GM23338 (cell line): ENCODE data around the gene CCNF. TPM values are rescaled to one million over a fixed set of nuclear protein-coding genes. Genes with fewer than 3 reads are reported as not detected.
A peak's percentile ranks its signal among the peaks of the same experiment; 100 is the strongest.

Experiments used
- ATAC-seq: fragments of 200-7000 bp; cut with Tn5 transposase; 3 replicates; pipeline ENCODE4 v1.9.1; 2020
- DNase-seq: peaks from one replicate; pipeline ENCODE4 v3.0.0-alpha.2; 2015; ENCODE audit warnings: low spot score
- H2AFZ ChIP-seq: fragments of 200-600 bp; sonication (generic); 2 replicates; pipeline ENCODE4 v1.8.0; 2016; ENCODE audit warnings: antibody characterized with exemption, mild to moderate bottlenecking, moderate library complexity
- H3F3A ChIP-seq: fragments of 200-600 bp; sonication (generic); replicated peaks from 2 replicates; pipeline ENCODE4 v1.8.0; 2017; ENCODE audit warnings: antibody characterized with exemption, mixed run types, low read depth
- H3K27ac ChIP-seq: fragments of 200-600 bp; sonication (generic); 2 replicates; pipeline ENCODE4 v1.6.1; 2016; ENCODE audit warnings: low read depth
- H3K27me3 ChIP-seq: fragments of 200-600 bp; sonication (generic); 2 replicates; pipeline ENCODE4 v1.8.0; 2016; ENCODE audit warnings: mild to moderate bottlenecking, mixed run types, moderate library complexity; ENCODE audit not compliant: insufficient read depth
- H3K36me3 ChIP-seq: fragments of 200-600 bp; sonication (generic); 2 replicates; pipeline ENCODE4 v1.8.0; 2016; ENCODE audit warnings: mild to moderate bottlenecking; ENCODE audit not compliant: insufficient read depth
- H3K4me1 ChIP-seq: fragments of 200-600 bp; sonication (generic); 2 replicates; pipeline ENCODE4 v1.8.0; 2016; ENCODE audit warnings: mild to moderate bottlenecking, moderate library complexity; ENCODE audit not compliant: insufficient read depth
- H3K4me2 ChIP-seq: fragments of 200-600 bp; sonication (generic); 2 replicates; pipeline ENCODE4 v1.7.1; 2017; ENCODE audit warnings: mixed run types
- H3K4me3 ChIP-seq: fragments of 200-600 bp; sonication (generic); 2 replicates; pipeline ENCODE4 v1.6.1; 2016; ENCODE audit warnings: mixed run types
- H3K79me2 ChIP-seq: fragments of 200-600 bp; sonication (generic); replicated peaks from 2 replicates; pipeline ENCODE4 v1.8.0; 2017; ENCODE audit warnings: mild to moderate bottlenecking; ENCODE audit not compliant: insufficient read depth
- H3K9me2 ChIP-seq: fragments of 200-600 bp; sonication (generic); 2 replicates; pipeline ENCODE4 v1.8.0; 2017; ENCODE audit not compliant: insufficient read depth
- H4K20me1 ChIP-seq: fragments of 200-600 bp; sonication (generic); replicated peaks from 2 replicates; pipeline ENCODE4 v1.8.0; 2017; ENCODE audit warnings: mild to moderate bottlenecking; ENCODE audit not compliant: insufficient read depth
- H3K27ac Mint-ChIP-seq: 2 replicates; pipeline ENCODE4 v1.8.0; 2020; ENCODE audit warnings: inconsistent platforms, mild to moderate bottlenecking, moderate library complexity, mixed read lengths
- H3K27me3 Mint-ChIP-seq: 3 replicates; pipeline ENCODE4 v1.8.0; 2022; ENCODE audit warnings: low read depth, mild to moderate bottlenecking, moderate library complexity, mixed read lengths, inconsistent platforms; ENCODE audit not compliant: insufficient read depth, poor library complexity
- H3K36me3 Mint-ChIP-seq: 3 replicates; pipeline ENCODE4 v1.8.0; 2021; ENCODE audit warnings: low read depth, mild to moderate bottlenecking, inconsistent platforms, moderate library complexity, mixed read lengths
- H3K4me1 Mint-ChIP-seq: 3 replicates; pipeline ENCODE4 v1.8.0; 2020; ENCODE audit warnings: mild to moderate bottlenecking, inconsistent platforms, mixed read lengths
- H3K4me3 Mint-ChIP-seq: 3 replicates; pipeline ENCODE4 v1.8.0; 2021; ENCODE audit warnings: moderate library complexity, mild to moderate bottlenecking, inconsistent platforms, mixed read lengths
- H3K9me3 Mint-ChIP-seq: 3 replicates; pipeline ENCODE4 v1.8.0; 2020; ENCODE audit warnings: moderate library complexity, mild to moderate bottlenecking, inconsistent platforms, mixed read lengths
- CREB1 ChIP-seq: fragments of 250-450 bp; sonication (Bioruptor Pico); IDR thresholded peaks from 2 replicates; pipeline ENCODE4 v1.5.0; 2020; ENCODE audit warnings: low read depth, mild to moderate bottlenecking, moderate library complexity
- EZH2 ChIP-seq: fragments of 200-600 bp; sonication (generic); IDR thresholded peaks from one replicate; pipeline ENCODE4 v1.8.0; 2017; ENCODE audit warnings: antibody characterized with exemption, mild to moderate bottlenecking, low read depth; ENCODE audit not compliant: unreplicated experiment
- EZH2phosphoT487 ChIP-seq: fragments of 200-600 bp; sonication (generic); IDR thresholded peaks from one replicate; pipeline ENCODE4 v1.8.1; 2018; ENCODE audit warnings: antibody characterized with exemption; ENCODE audit not compliant: unreplicated experiment
- JUNB ChIP-seq: IDR thresholded peaks from one replicate; pipeline ENCODE4 v1.6.1; 2016; ENCODE audit warnings: antibody characterized with exemption; ENCODE audit not compliant: unreplicated experiment
- NANOG ChIP-seq: IDR thresholded peaks from 2 replicates; pipeline ENCODE4 v1.6.1; 2016; ENCODE audit warnings: antibody characterized with exemption, borderline replicate concordance
- POLR2AphosphoS5 ChIP-seq: IDR thresholded peaks from 2 replicates; pipeline ENCODE4 v1.6.1; 2016; ENCODE audit warnings: antibody characterized with exemption, low read depth
- STAT1 ChIP-seq: IDR thresholded peaks from one replicate; pipeline ENCODE4 v1.6.1; 2016; ENCODE audit warnings: antibody characterized with exemption; ENCODE audit not compliant: unreplicated experiment
- ZNF114 ChIP-seq: fragments of 250-450 bp; sonication (Bioruptor Pico); IDR thresholded peaks from 2 replicates; pipeline ENCODE4 v1.5.0; 2020; ENCODE audit warnings: mild to moderate bottlenecking, moderate library complexity
- ZNF331 ChIP-seq: fragments of 250-450 bp; sonication (Bioruptor Pico); IDR thresholded peaks from 2 replicates; pipeline ENCODE4 v1.5.0; 2020; ENCODE audit warnings: low read depth, mild to moderate bottlenecking, moderate library complexity
- polyA plus RNA-seq: library from polyadenylated mRNA; unstranded; fragments of >200 nt; fragmentation: Nextera tagmentation; extraction: Ambion mirVana; gene quantifications from 2 replicates; pipeline ENCODE4 v1.2.1, GENCODE V29; 2016
- total RNA-seq: library from RNA; depleted of rRNA; stranded (reverse); fragments of >200 nt; shearing (Covaris generic); gene quantifications from 2 replicates; pipeline ENCODE4 v1.2.3, GENCODE V29; 2014
- TF ChIP-seq, protein P1 (sequence below): IDR thresholded peaks from 2 replicates; pipeline ENCODE4 v1.6.1; 2016; ENCODE audit warnings: antibody characterized with exemption
- TF ChIP-seq, protein P2 (sequence below): IDR thresholded peaks from one replicate; pipeline ENCODE4 v1.6.1; 2018; ENCODE audit warnings: antibody characterized with exemption; ENCODE audit not compliant: unreplicated experiment
- TF ChIP-seq, protein P3 (sequence below), 2 experiments: fragments of 200-600 bp in 1 of 2; sonication (generic) in 1 of 2; conservative IDR thresholded peaks; 2 replicates each; pipeline versions ENCODE4 v1.5.1 to v1.6.1; 2016 to 2017; ENCODE audit warnings: antibody characterized with exemption in 2 of 2, low read depth in 2 of 2, mild to moderate bottlenecking in 2 of 2, moderate library complexity in 1 of 2
- TF ChIP-seq, protein P4 (sequence below): fragments of 250-450 bp; sonication (Bioruptor Pico); IDR thresholded peaks from 2 replicates; pipeline ENCODE4 v1.5.0; 2020; ENCODE audit warnings: mild to moderate bottlenecking, moderate library complexity

The CCNF gene
- total and polyA plus RNA-seq, 2 experiments from 2014 or later: 21.2 to 54.2 TPM

DNA sequence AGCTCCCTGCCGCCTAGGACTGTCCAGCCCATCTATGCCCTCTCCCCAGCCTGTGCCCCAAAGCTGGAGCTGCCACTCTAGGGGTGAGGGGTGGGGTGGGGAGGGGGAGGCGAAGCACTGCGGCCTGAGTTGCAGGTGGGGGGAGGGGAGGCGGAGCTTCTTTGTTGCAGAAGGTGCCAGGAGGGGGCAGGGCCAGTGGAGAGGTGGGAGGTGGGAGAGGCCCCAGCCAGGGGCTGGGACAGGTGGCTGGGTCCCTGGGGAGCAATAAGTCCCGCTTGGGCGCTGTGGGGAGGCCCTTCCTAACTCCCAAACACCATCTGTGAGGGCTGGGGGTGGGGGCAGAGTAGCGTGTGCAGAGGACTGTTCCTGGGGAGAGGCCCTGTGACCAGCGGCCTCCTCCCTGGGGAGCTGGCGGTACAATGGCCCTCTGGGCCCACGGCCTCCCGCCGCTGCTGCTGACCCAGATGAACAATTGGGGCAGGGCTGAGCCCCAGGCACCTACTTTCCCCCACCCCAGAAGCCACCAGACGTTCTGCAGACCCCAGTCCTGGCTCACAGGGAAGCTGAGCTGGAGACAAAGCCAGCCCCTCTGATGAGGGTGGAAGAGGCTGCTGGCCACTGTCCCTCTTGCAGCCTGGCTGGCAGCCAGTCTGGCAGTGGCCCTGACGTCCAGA, 39.6 kb downstream of the CCNF start:
- Histone ChIP-seq H3K4me2 (peak overlapping the region; percentile 95), H3K4me1 (peaks cover 15% of the 10 kb centered on the region), H3K79me2 (no peaks in the 10 kb centered on the region), H3K4me3 (peak overlapping the region; percentile 71), H3K27ac (no peak overlapping the region), H3K9me2 (no peaks in the 10 kb centered on the region), H4K20me1 (no peaks in the 10 kb centered on the region; the same call in 1 of the 2 replicates), H3K36me3 (no peaks in the 10 kb centered on the region), H3F3A (peaks cover 28% of the 10 kb centered on the region), H2AFZ (no peak overlapping the region; the same call in 1 of the 2 replicates), H3K27me3 (peaks cover 58% of the 10 kb centered on the region)
- peaks cover 18% of the 10 kb centered on the region for H3K4me1 Mint-ChIP-seq
- DNase-seq (peak; percentile 42), ATAC-seq (peak; percentile 1)
- TF ChIP-seq, protein P1, sequence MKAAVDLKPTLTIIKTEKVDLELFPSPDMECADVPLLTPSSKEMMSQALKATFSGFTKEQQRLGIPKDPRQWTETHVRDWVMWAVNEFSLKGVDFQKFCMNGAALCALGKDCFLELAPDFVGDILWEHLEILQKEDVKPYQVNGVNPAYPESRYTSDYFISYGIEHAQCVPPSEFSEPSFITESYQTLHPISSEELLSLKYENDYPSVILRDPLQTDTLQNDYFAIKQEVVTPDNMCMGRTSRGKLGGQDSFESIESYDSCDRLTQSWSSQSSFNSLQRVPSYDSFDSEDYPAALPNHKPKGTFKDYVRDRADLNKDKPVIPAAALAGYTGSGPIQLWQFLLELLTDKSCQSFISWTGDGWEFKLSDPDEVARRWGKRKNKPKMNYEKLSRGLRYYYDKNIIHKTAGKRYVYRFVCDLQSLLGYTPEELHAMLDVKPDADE: no peak
- no peak for TF ChIP-seq EZH2phosphoT487
- no peak for TF ChIP-seq EZH2
- TF ChIP-seq JUNB: no peak
- no peak for TF ChIP-seq STAT1
- TF ChIP-seq, protein P2, sequence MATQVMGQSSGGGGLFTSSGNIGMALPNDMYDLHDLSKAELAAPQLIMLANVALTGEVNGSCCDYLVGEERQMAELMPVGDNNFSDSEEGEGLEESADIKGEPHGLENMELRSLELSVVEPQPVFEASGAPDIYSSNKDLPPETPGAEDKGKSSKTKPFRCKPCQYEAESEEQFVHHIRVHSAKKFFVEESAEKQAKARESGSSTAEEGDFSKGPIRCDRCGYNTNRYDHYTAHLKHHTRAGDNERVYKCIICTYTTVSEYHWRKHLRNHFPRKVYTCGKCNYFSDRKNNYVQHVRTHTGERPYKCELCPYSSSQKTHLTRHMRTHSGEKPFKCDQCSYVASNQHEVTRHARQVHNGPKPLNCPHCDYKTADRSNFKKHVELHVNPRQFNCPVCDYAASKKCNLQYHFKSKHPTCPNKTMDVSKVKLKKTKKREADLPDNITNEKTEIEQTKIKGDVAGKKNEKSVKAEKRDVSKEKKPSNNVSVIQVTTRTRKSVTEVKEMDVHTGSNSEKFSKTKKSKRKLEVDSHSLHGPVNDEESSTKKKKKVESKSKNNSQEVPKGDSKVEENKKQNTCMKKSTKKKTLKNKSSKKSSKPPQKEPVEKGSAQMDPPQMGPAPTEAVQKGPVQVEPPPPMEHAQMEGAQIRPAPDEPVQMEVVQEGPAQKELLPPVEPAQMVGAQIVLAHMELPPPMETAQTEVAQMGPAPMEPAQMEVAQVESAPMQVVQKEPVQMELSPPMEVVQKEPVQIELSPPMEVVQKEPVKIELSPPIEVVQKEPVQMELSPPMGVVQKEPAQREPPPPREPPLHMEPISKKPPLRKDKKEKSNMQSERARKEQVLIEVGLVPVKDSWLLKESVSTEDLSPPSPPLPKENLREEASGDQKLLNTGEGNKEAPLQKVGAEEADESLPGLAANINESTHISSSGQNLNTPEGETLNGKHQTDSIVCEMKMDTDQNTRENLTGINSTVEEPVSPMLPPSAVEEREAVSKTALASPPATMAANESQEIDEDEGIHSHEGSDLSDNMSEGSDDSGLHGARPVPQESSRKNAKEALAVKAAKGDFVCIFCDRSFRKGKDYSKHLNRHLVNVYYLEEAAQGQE: no peak
- TF ChIP-seq, protein P3, sequence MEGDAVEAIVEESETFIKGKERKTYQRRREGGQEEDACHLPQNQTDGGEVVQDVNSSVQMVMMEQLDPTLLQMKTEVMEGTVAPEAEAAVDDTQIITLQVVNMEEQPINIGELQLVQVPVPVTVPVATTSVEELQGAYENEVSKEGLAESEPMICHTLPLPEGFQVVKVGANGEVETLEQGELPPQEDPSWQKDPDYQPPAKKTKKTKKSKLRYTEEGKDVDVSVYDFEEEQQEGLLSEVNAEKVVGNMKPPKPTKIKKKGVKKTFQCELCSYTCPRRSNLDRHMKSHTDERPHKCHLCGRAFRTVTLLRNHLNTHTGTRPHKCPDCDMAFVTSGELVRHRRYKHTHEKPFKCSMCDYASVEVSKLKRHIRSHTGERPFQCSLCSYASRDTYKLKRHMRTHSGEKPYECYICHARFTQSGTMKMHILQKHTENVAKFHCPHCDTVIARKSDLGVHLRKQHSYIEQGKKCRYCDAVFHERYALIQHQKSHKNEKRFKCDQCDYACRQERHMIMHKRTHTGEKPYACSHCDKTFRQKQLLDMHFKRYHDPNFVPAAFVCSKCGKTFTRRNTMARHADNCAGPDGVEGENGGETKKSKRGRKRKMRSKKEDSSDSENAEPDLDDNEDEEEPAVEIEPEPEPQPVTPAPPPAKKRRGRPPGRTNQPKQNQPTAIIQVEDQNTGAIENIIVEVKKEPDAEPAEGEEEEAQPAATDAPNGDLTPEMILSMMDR (conservative IDR thresholded peaks at IDR 0.05; ENCODE audit: low read depth in 2 of 2): no peak
- TF ChIP-seq ZNF114 (CRISPR knock-in tag): no peak
- no peak for TF ChIP-seq NANOG
- no peak for TF ChIP-seq ZNF331 (CRISPR knock-in tag)
- no peak for TF ChIP-seq POLR2AphosphoS5
- TF ChIP-seq CREB1 (CRISPR knock-in tag): no peak
- TF ChIP-seq, protein P4, sequence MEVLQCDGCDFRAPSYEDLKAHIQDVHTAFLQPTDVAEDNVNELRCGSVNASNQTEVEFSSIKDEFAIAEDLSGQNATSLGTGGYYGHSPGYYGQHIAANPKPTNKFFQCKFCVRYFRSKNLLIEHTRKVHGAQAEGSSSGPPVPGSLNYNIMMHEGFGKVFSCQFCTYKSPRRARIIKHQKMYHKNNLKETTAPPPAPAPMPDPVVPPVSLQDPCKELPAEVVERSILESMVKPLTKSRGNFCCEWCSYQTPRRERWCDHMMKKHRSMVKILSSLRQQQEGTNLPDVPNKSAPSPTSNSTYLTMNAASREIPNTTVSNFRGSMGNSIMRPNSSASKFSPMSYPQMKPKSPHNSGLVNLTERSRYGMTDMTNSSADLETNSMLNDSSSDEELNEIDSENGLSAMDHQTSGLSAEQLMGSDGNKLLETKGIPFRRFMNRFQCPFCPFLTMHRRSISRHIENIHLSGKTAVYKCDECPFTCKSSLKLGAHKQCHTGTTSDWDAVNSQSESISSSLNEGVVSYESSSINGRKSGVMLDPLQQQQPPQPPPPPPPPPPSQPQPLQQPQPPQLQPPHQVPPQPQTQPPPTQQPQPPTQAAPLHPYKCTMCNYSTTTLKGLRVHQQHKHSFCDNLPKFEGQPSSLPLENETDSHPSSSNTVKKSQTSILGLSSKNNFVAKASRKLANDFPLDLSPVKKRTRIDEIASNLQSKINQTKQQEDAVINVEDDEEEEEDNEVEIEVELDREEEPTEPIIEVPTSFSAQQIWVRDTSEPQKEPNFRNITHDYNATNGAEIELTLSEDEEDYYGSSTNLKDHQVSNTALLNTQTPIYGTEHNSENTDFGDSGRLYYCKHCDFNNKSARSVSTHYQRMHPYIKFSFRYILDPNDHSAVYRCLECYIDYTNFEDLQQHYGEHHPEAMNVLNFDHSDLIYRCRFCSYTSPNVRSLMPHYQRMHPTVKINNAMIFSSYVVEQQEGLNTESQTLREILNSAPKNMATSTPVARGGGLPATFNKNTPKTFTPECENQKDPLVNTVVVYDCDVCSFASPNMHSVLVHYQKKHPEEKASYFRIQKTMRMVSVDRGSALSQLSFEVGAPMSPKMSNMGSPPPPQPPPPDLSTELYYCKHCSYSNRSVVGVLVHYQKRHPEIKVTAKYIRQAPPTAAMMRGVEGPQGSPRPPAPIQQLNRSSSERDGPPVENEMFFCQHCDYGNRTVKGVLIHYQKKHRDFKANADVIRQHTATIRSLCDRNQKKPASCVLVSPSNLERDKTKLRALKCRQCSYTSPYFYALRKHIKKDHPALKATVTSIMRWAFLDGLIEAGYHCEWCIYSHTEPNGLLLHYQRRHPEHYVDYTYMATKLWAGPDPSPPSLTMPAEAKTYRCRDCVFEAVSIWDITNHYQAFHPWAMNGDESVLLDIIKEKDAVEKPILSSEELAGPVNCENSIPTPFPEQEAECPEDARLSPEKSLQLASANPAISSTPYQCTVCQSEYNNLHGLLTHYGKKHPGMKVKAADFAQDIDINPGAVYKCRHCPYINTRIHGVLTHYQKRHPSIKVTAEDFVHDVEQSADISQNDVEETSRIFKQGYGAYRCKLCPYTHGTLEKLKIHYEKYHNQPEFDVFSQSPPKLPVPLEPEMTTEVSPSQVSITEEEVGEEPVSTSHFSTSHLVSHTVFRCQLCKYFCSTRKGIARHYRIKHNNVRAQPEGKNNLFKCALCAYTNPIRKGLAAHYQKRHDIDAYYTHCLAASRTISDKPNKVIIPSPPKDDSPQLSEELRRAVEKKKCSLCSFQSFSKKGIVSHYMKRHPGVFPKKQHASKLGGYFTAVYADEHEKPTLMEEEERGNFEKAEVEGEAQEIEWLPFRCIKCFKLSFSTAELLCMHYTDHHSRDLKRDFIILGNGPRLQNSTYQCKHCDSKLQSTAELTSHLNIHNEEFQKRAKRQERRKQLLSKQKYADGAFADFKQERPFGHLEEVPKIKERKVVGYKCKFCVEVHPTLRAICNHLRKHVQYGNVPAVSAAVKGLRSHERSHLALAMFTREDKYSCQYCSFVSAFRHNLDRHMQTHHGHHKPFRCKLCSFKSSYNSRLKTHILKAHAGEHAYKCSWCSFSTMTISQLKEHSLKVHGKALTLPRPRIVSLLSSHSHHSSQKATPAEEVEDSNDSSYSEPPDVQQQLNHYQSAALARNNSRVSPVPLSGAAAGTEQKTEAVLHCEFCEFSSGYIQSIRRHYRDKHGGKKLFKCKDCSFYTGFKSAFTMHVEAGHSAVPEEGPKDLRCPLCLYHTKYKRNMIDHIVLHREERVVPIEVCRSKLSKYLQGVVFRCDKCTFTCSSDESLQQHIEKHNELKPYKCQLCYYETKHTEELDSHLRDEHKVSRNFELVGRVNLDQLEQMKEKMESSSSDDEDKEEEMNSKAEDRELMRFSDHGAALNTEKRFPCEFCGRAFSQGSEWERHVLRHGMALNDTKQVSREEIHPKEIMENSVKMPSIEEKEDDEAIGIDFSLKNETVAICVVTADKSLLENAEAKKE (CRISPR knock-in tag): no peak
- peak overlapping the region; percentile 69 for H3K4me3 Mint-ChIP-seq
- H3K36me3 Mint-ChIP-seq: peaks cover 2% of the 10 kb centered on the region; the same call in 1 of the 3 replicates
- H3K27me3 Mint-ChIP-seq: peaks cover 49% of the 10 kb centered on the region
- H3K9me3 Mint-ChIP-seq: no peaks in the 10 kb centered on the region
- H3K27ac Mint-ChIP-seq: no peak overlapping the region
